Osteoblast (primary cell): Measurements from ENCODE around the gene PTPRN2. TPM values are rescaled to one million over a fixed set of nuclear protein-coding genes. Genes with fewer than 3 reads are reported as not detected.
"Not testable (repeated sequence)": the region's sequence is repeated elsewhere in the genome, so short reads cannot be mapped to it uniquely, and the experiment has no call there.

ENCODE experiments used
- DNase-seq: peaks from one replicate; pipeline ENCODE4 v3.0.0; 2011; ENCODE audit warnings: low spot score, mixed read lengths; ENCODE audit not compliant: insufficient read length; ENCODE audit errors: missing footprints
- H2AFZ ChIP-seq: 2 replicates; pipeline ENCODE4 v1.6.0; 2011; ENCODE audit warnings: mild to moderate bottlenecking, low read length
- H3K27ac ChIP-seq: 2 replicates; pipeline ENCODE4 v1.5.1; 2011; ENCODE audit warnings: mild to moderate bottlenecking, low read depth, low read length, moderate library complexity
- H3K27me3 ChIP-seq: 2 replicates; pipeline ENCODE4 v1.6.0; 2012; ENCODE audit warnings: mild to moderate bottlenecking, control low read depth, inconsistent platforms, low read length, moderate library complexity; ENCODE audit not compliant: insufficient read depth
- H3K36me3 ChIP-seq: 2 replicates; pipeline ENCODE4 v1.5.1; 2011; ENCODE audit warnings: mild to moderate bottlenecking, low read length, control low read depth, moderate library complexity; ENCODE audit not compliant: insufficient read depth
- H3K4me1 ChIP-seq: 2 replicates; pipeline ENCODE4 v1.5.1; 2011; ENCODE audit warnings: mild to moderate bottlenecking, low read length, control low read depth, moderate library complexity; ENCODE audit not compliant: insufficient read depth
- H3K4me2 ChIP-seq: 2 replicates; pipeline ENCODE4 v1.6.0; 2011; ENCODE audit warnings: mild to moderate bottlenecking, low read length; ENCODE audit not compliant: insufficient read depth
- H3K4me3 ChIP-seq: fragments of 200-600 bp; sonication (generic); 3 replicates; pipeline ENCODE4 v1.5.1; 2012; ENCODE audit warnings: mild to moderate bottlenecking, low read length, inconsistent platforms; ENCODE audit not compliant: insufficient read depth
- H3K79me2 ChIP-seq: 2 replicates; pipeline ENCODE4 v1.6.0; 2012; ENCODE audit warnings: mild to moderate bottlenecking, low read length, control low read depth, inconsistent platforms; ENCODE audit not compliant: insufficient read depth
- H3K9me3 ChIP-seq: 2 replicates; pipeline ENCODE4 v1.5.1; 2011; ENCODE audit warnings: low read depth, low read length, control low read depth
- H4K20me1 ChIP-seq: 2 replicates; pipeline ENCODE4 v1.6.0; 2012; ENCODE audit warnings: mild to moderate bottlenecking, low read length, control low read depth; ENCODE audit not compliant: insufficient read depth
- CTCF ChIP-seq: IDR thresholded peaks from 2 replicates; pipeline ENCODE4 v1.5.1; 2011; ENCODE audit warnings: mild to moderate bottlenecking, low read depth, low read length, moderate library complexity; ENCODE audit errors: extremely low read depth
- total RNA-seq: library from RNA; depleted of rRNA; stranded (reverse); fragments of >200 nt; gene quantifications from 2 replicates; pipeline ENCODE4 v1.2.3, GENCODE V29; 2012

Gene PTPRN2
- total RNA-seq, 1 donor: 0.36 TPM

DNA sequence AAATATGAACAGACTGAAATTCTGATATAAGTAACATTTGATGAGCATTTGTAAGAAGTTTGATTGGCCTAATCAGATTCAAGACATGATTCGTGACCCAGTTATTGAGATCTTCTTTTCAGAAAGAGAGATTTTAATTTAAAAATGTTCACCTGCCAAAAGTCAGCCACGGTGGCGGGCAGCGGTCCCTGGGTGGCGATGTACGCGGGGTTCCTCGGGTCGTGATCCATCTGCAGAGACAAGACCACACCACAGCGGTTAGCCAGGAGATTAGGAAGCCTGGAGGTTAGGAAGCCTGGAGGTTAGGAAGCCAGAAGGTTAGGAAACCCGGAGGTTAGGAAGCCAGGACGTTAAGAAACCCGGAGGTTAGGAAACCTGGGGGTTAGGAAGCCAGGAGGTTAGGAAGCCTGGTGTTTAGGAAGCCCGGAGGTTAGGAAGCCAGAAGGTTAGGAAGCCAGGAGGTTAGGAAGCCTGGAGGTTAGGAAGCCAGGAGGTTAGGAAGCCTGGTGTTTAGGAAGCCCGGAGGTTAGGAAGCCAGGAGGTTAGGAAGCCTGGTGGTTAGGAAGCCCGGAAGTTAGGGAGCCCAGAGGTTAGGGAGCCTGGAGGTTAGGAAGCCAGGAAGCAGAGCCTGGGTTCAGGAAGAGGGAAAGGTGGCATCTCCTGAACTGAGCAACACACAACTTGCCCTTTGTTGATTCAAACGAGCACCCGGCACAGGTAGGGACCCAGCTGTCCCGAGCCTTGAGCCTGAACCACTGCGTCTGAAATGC lies 992.4 kb downstream of the PTPRN2 start:
- TF ChIP-seq CTCF: no peak
- no peaks in the 10 kb centered on the region for H3K27me3 ChIP-seq
- no peaks in the 10 kb centered on the region for H3K36me3 ChIP-seq
- H3K79me2 ChIP-seq: no peaks in the 10 kb centered on the region
- H3K4me3 ChIP-seq: no peak overlapping the region
- no peak overlapping the region for H3K27ac ChIP-seq
- H3K4me1 ChIP-seq: no peaks in the 10 kb centered on the region
- DNase-seq: no peak
- H3K4me2 ChIP-seq: no peak overlapping the region
- peaks cover 4% of the 10 kb centered on the region for H3K9me3 ChIP-seq
- no peaks in the 10 kb centered on the region for H4K20me1 ChIP-seq
- H2AFZ ChIP-seq: no peak overlapping the region

DNA sequence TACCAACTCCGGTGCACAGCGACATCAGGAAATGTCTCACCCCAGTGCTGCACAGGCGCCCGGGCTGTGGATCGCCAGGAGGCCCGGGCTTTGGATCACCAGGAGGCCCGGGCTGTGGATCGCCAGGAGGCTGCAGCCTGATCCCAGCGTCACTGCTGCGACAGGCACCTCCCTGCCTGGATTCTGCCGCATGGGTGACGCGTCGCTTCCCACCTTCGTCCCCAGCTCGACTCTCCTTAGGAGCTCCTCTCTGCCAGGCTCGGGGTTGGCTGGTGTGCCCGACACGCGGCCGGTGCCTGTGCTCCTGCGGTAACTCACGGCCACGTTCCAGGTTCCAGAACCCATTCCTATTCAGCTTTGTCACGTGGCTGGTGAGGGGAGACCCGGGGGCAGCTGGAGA lies 993.3 kb downstream of the PTPRN2 start:
- H3K79me2 ChIP-seq: no peaks in the 10 kb centered on the region
- no peak overlapping the region for H2AFZ ChIP-seq
- DNase-seq: no peak
- H3K4me3 ChIP-seq: no peak overlapping the region
- no peaks in the 10 kb centered on the region for H4K20me1 ChIP-seq
- no peak overlapping the region for H3K27ac ChIP-seq
- no peaks in the 10 kb centered on the region for H3K27me3 ChIP-seq
- no peak for TF ChIP-seq CTCF
- no peaks in the 10 kb centered on the region for H3K4me1 ChIP-seq
- no peak overlapping the region for H3K4me2 ChIP-seq
- peaks cover 4% of the 10 kb centered on the region for H3K9me3 ChIP-seq
- H3K36me3 ChIP-seq: no peaks in the 10 kb centered on the region

DNA sequence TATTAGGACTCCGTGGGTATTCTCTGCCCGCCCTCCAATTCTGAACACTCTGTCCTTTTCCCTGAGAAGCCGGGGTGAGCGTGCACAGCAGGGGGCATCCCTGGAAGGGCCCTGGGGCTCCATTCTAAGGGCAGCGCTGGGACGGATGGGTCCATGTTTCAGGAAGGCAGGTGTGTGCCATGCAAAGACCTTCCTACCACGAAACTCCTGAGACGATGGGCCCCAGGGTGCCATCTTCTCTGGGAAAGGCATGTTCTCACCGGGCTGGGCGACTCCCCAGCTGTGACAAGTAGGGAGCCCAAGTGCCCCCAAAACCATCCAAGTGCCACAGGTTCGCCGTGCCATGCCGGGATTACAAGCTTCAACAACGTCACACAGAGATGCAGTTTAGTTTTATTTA lies 994.1 kb downstream of the PTPRN2 start:
- Histone ChIP-seq H3K79me2 (no peaks in the 10 kb centered on the region), H2AFZ (no peak overlapping the region), H3K4me1 (no peaks in the 10 kb centered on the region), H3K27ac (no peak overlapping the region), H3K27me3 (no peaks in the 10 kb centered on the region), H4K20me1 (no peaks in the 10 kb centered on the region), H3K4me2 (no peak overlapping the region), H3K4me3 (no peak overlapping the region), H3K36me3 (no peaks in the 10 kb centered on the region), H3K9me3 (peaks cover 4% of the 10 kb centered on the region)
- TF ChIP-seq CTCF: no peak
- DNase-seq: no peak

- H3K27ac ChIP-seq, H3K4me1 ChIP-seq, H4K20me1 ChIP-seq, DNase-seq, H2AFZ ChIP-seq, H3K36me3 ChIP-seq, H3K27me3 ChIP-seq, H3K79me2 ChIP-seq, H3K4me2 ChIP-seq, H3K9me3 ChIP-seq, H3K4me3 ChIP-seq: not testable (repeated sequence)
Observed at GRCh38 chr7:157592636-157593320, 994.8 kb downstream of the PTPRN2 start.
